GM21526 (cell line): ENCODE data around the gene OLFM1.

Experiments
- ATAC-seq: cut with Tn5 transposase; IDR thresholded peaks from one replicate; pipeline ENCODE4 v1.9.1; 2021; ENCODE audit warnings: moderate library complexity; ENCODE audit not compliant: unreplicated experiment, low FRiP score

The OLFM1 gene

DNA sequence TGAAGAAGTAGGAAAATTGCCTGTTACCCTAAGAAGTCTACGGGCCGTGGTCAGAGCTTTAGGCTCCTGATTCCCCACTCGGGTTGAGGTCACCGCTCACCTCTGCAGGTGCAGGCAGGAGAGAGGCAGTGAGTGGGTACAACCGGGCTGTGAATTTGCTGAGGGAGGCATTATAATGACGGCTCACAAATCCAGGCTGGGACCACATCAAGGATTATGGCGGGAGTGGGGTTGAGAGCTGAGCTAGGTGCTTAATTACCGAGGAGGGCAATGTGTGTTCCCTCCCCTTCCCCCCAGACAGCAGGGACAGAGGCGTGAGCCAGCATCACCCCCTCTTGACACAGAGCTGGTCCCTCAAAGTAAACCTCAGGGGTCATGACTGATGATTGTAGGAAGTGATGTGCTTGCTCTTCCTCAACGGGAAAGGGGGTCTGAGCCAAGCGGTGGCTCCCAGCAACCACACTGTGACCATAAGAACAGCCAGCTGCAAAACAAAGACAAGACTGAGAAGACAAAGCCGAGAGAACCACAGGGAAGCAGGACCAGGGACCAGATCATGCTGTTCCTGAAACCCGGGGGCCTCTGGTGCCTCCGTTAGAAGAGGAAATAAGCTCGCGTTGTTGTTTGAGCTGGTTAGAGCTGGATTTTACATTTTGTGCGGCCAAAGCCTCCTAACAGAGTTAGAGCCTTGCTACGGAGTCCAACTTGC, 77.7 kb downstream of the OLFM1 start:
- ATAC-seq: no peak

DNA sequence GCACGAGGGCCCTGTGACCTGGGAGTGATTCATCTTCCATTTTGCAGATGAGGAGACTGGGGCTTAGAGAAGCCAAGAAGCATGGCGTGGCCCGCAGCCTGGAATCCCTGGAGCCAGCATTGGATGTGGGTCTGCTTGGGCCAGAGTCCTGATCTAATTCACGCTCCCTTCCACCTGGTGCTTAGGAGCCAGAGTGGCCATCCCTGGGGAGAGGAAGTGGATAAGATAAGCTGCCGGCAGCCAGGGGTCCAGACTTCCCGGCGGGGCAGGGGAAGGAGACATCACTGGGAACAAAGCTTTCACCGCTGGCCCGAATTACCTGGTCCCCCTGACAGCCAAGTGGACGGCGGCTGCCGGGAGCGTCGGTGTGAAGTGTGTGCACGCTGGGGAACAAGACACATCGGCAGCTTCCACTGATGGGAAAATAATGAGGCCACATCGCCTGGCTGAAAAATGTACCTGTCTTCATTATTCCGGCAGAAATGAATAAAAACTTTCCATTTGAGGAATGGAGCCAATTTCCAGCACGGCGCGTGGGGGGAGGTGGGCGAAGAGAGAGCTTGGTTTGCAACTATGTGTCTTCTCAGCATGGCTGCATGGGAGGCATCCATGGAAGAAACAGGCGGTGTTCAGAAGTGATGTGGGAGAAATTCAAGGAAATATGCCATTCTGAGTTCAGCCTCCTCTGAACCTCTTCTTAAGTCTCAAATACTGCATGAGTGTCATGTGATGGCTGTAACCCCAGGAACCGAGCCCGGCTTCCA, 78.5 kb downstream of the OLFM1 start:
- ATAC-seq: no peak

DNA sequence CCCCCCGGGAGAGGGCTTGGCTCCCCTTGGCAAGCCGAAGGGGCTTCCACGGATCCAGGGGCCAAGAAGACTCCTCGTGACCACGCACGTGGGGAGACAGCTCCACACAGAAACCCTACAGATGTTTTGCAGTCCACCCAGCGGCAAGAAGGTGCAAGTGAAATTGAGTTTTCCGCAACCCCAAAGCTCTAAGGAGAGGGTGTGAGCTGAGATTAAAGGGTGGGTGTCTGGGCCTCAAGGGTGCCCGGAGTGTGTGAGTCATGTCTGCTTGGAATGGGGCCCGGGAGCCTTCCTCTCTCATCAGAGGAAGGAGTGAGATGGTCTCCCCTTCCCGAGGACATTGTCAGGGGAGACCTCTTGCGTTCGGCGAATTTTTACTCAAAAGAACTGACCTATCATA, 79.1 kb downstream of the OLFM1 start:
- no peak for ATAC-seq

- ATAC-seq: no peak
These were observed 79.9 kb downstream of the OLFM1 start for GRCh38 chr9:135167356-135167755.

- no peak for ATAC-seq
These were observed 80.6 kb downstream of the OLFM1 start for GRCh38 chr9:135167849-135168655.

- ATAC-seq: no peak
These were observed 82.3 kb downstream of the OLFM1 start for GRCh38 chr9:135169709-135170226.

DNA sequence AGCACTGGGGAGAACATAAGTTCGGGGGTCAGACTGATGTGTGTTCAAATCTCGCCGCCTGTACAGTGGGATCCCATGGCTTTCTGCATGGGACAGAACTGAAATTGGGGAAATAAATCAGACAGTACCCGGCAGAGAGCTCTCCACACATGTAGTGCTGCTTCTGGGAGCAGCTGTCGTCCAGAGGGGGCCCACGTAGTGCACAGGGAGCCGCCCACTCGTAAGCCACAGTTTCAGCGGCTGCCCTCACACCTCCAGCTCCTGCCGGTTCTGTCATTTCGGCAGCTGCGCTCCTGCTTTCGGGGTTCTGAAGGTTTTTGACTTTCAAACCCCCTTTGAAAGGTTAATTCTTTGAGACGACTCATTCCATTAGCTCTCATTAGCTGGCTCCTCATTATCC, 83.1 kb downstream of the OLFM1 start:
- ATAC-seq: no peak
